Epidermal melanocyte (primary cell): Measurements from ENCODE around the gene OLAH.

Source experiments
- DNase-seq: peaks from one replicate; pipeline ENCODE4 v3.0.0; 2011; ENCODE audit warnings: low spot score; ENCODE audit not compliant: insufficient read length

OLAH gene

GRCh38 chr10:15068802-15069201 is 25.1 kb downstream of the OLAH start:
- no peak for DNase-seq

- DNase-seq, result no peak
These were observed 25.5 kb downstream of the OLAH start for GRCh38 chr10:15069230-15069629.

GRCh38 chr10:15072358-15072757 is 28.6 kb downstream of the OLAH start:
- DNase-seq, result no peak

GRCh38 chr10:15075421-15075820 is 31.7 kb downstream of the OLAH start:
- DNase-seq, result no peak

GRCh38 chr10:15083674-15084501 is 40.1 kb downstream of the OLAH start:
- no peak for DNase-seq

GRCh38 chr10:15084502-15084922 is 40.8 kb downstream of the OLAH start:
- no peak for DNase-seq

GRCh38 chr10:15088428-15089261 is 44.9 kb downstream of the OLAH start, which contains the start of gene ACBD7:
ACBD7 (minus strand) TSS chr10:15088776; CDS start chr10:15088728, 48 bp downstream.
- DNase-seq, result peak; percentile 83

- DNase-seq, result no peak
These were observed 47.7 kb downstream of the OLAH start for GRCh38 chr10:15091418-15091817.

GRCh38 chr10:15092855-15093408 is 49.2 kb downstream of the OLAH start:
- DNase-seq, result no peak

- no peak for DNase-seq
These were observed 52.9 kb downstream of the OLAH start for GRCh38 chr10:15096661-15097010.

- DNase-seq, result peak; percentile 96
These were observed 53.5 kb downstream of the OLAH start, which contains the start of gene RPP38 for GRCh38 chr10:15097011-15097812. RPP38 (plus strand) TSS chr10:15097355; CDS start chr10:15103315, 5,960 bp downstream.

- no peak for DNase-seq
These were observed 56.1 kb downstream of the OLAH start for GRCh38 chr10:15099886-15100285.

GRCh38 chr10:15103513-15103912 is 59.8 kb downstream of the OLAH start:
- DNase-seq, result no peak

- peak; percentile 42 for DNase-seq
These were observed 62.7 kb downstream of the OLAH start for GRCh38 chr10:15106352-15107013.

GRCh38 chr10:15112657-15113056 is 68.9 kb downstream of the OLAH start:
- DNase-seq, result no peak

- no peak for DNase-seq
These were observed 70.0 kb downstream of the OLAH start for GRCh38 chr10:15113766-15114165.

- no peak for DNase-seq
These were observed 72.5 kb downstream of the OLAH start for GRCh38 chr10:15116225-15116624.

GRCh38 chr10:15118615-15119014 is 74.9 kb downstream of the OLAH start:
- no peak for DNase-seq

GRCh38 chr10:15120523-15120922 is 76.8 kb downstream of the OLAH start:
- DNase-seq, result no peak

GRCh38 chr10:15121707-15122106 is 78.0 kb downstream of the OLAH start:
- DNase-seq, result no peak
